ENCODE measurements around the gene ADCY9. TPM values are rescaled to one million over a fixed set of nuclear protein-coding genes. Genes with fewer than 3 reads are reported as not detected.

ADCY9 gene
- total and polyA plus RNA-seq, 8 donors = 9.8 to 61.1 (median 12.9) TPM

DNA sequence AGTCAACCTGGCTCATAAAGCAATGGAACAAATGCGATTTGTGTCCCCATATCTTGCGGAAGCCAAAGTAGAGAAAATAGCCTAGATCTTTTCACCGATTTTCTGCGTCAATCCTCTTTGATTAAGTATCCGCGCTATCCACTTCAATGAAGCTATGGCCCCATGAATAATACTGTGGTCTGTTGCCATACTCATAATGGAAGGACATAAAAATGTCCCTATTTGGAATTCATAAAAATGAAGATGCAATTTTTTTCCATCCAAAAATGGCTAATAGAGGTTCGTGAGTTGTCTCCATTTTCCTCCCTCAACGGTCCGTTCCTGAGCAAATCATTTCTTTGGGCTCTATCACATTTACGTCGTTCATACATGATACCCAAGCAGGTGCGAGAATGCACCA lies 25.4 kb upstream of the ADCY9 start:
- peaks cover 0 to 4% of the 10 kb centered on the region in 2 donors for H3K9me3 ChIP-seq

DNA sequence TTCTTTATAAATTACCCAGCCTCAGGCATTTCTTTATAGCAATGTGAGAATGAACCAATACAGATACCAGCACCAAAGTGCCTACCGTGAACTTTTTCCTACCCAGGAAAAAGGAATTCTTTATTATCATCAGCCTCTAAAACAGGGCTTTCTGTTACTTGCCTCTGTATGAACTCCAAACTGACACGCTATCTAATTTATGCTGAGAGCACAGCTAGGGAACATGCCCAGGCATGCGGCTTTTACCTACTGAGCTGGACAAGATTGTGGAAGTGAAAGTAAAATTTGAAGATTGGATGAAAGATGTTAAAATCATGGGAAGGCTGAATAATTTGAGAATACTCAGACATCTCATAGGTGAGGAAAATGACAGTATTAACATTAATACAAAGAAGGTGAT lies 24.4 kb upstream of the ADCY9 start:
- H3K27ac ChIP-seq = no peak overlapping the region
- ATAC-seq (no peak), DNase-seq (no peak)
- H3K9me3 ChIP-seq = peaks cover 0 to 4% of the 10 kb centered on the region in 2 donors
- H3K4me1 ChIP-seq = no peaks in the 10 kb centered on the region
- no peaks in the 10 kb centered on the region for H3K36me3 ChIP-seq
- H3K27me3 ChIP-seq = no peaks in the 10 kb centered on the region
- TF ChIP-seq, protein P1, sequence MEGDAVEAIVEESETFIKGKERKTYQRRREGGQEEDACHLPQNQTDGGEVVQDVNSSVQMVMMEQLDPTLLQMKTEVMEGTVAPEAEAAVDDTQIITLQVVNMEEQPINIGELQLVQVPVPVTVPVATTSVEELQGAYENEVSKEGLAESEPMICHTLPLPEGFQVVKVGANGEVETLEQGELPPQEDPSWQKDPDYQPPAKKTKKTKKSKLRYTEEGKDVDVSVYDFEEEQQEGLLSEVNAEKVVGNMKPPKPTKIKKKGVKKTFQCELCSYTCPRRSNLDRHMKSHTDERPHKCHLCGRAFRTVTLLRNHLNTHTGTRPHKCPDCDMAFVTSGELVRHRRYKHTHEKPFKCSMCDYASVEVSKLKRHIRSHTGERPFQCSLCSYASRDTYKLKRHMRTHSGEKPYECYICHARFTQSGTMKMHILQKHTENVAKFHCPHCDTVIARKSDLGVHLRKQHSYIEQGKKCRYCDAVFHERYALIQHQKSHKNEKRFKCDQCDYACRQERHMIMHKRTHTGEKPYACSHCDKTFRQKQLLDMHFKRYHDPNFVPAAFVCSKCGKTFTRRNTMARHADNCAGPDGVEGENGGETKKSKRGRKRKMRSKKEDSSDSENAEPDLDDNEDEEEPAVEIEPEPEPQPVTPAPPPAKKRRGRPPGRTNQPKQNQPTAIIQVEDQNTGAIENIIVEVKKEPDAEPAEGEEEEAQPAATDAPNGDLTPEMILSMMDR (IDR thresholded peaks at IDR 0.05) = no peak
- H3K4me3 ChIP-seq = no peak overlapping the region
- intact Hi-C loops (cut with DNase I) = no loop called here

More for the DNA sequence above, 25.4 kb upstream of the ADCY9 start:
- DNase-seq (no peak), ATAC-seq (no peak)
- no peaks in the 10 kb centered on the region for H3K4me1 ChIP-seq
- H3K4me3 ChIP-seq = no peak overlapping the region
- H3K27ac ChIP-seq = no peak overlapping the region
- H3K27me3 ChIP-seq = no peaks in the 10 kb centered on the region
- TF ChIP-seq, protein P1 (IDR thresholded peaks at IDR 0.05) = no peak
- no peaks in the 10 kb centered on the region for H3K36me3 ChIP-seq
- intact Hi-C loops (cut with DNase I) = no loop called here

DNA sequence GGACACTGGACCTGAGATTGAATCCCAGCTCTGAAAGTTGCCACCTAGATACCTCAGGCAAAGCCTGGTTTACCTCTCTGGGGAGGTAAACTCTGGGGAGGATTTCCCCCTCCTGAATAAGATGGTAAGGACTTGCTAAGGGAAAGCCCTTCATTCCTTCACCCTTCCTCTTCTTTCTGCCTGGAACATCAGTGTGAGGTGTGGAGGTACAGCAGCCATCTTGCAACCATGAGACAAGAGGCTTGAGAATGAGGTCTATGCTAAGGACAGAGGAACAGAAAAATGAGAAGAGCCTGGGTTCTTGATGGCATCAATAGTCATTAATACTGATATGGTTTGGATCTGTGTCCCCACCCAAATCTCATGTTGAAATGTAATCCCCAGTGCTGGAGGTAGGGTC lies 23.7 kb upstream of the ADCY9 start:
- DNase-seq (no peak), ATAC-seq (no peak)
- peaks cover 0 to 4% of the 10 kb centered on the region in 2 donors for H3K9me3 ChIP-seq
- no peaks in the 10 kb centered on the region for H3K27me3 ChIP-seq
- TF ChIP-seq, protein P1 (IDR thresholded peaks at IDR 0.05) = no peak
- no peak overlapping the region for H3K27ac ChIP-seq
- no peak overlapping the region for H3K4me3 ChIP-seq
- intact Hi-C loops (cut with DNase I) = no loop called here
- no peaks in the 10 kb centered on the region for H3K36me3 ChIP-seq
- no peaks in the 10 kb centered on the region for H3K4me1 ChIP-seq

DNA sequence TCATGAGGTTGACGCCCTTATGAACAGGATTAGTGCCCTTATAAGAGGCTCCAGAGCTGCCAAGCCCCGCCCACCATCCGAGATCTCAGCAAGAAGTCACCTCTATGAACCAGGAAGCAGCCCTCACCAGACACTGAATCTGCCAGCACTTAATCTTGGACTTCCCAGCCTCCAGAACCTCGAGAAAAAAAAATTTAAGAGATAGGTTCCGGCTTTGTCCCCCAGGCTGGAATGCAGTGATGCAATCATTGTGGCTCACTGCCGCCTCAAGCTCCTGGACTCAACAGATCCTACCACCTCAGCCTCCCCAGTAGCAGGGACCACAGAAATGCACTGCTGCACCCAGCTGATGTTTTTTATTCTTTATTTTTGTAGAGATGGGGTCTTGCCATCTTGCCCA lies 22.5 kb upstream of the ADCY9 start:
- ATAC-seq (no peak), DNase-seq (no peak)
- intact Hi-C loops (cut with DNase I) = no loop called here
- Histone ChIP-seq H3K4me3 (no peak overlapping the region), H3K9me3 (peaks cover 0 to 4% of the 10 kb centered on the region in 2 donors), H3K36me3 (no peaks in the 10 kb centered on the region), H3K27ac (no peak overlapping the region), H3K4me1 (no peaks in the 10 kb centered on the region), H3K27me3 (no peaks in the 10 kb centered on the region)
- TF ChIP-seq, protein P1 (IDR thresholded peaks at IDR 0.05) = no peak

DNA sequence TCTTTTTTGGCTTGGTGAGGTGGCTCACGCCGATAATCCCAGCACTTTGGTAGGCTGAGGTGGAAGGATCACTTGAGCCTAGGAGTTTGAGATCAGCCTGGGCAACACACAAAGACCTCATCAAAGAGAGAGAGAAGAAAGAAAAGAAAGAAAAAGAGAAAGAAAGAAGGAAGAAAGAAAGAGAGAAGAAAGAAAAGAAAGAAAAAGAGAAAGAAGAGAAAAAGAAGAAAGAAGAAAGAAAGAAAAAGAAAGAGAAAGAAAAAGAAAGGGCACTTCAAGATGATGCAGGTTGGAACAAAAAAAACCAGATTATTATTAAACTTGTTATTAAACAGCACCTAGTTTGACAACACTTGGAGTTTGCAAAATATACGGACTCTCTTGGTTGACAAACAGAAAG lies 21.2 kb upstream of the ADCY9 start:
- H3K4me3 ChIP-seq = no peak overlapping the region
- H3K36me3 ChIP-seq = no peaks in the 10 kb centered on the region
- no peaks in the 10 kb centered on the region for H3K4me1 ChIP-seq
- H3K27me3 ChIP-seq = no peaks in the 10 kb centered on the region
- ATAC-seq = no peak
- H3K9me3 ChIP-seq = peaks cover 0 to 4% of the 10 kb centered on the region in 2 donors
- TF ChIP-seq, protein P1 (IDR thresholded peaks at IDR 0.05) = no peak
- no peak overlapping the region for H3K27ac ChIP-seq
- intact Hi-C loops (cut with DNase I) = no loop called here
- DNase-seq = no peak

All from left lung (tissue), 10 donors.